Measurements from ENCODE around the gene LARP1.
"Not testable (repeated sequence)": the region's sequence is repeated elsewhere in the genome, so short reads cannot be mapped to it uniquely, and the experiment has no call there.

The LARP1 gene

GRCh38 chr5:154721481-154722058 is 33.6 kb upstream of the LARP1 start:
- TF ChIP-seq Cebpa-rat (IDR thresholded peaks at IDR 0.05), result no peak
- Histone ChIP-seq H3K27me3 (no peaks in the 10 kb centered on the region), H3K9me3 (no peaks in the 10 kb centered on the region), H3K4me1 (no peaks in the 10 kb centered on the region), H3K4me2 (no peak overlapping the region), H3K4me3 (no peak overlapping the region), H3K9ac (no peak overlapping the region), H3K36me3 (no peaks in the 10 kb centered on the region), H4K20me1 (no peaks in the 10 kb centered on the region), H3K27ac (no peak overlapping the region)

GRCh38 chr5:154722097-154722496 is 33.1 kb upstream of the LARP1 start:
- TF ChIP-seq Cebpa-rat (IDR thresholded peaks at IDR 0.05), result no peak

GRCh38 chr5:154722936-154723335 is 32.2 kb upstream of the LARP1 start:
- Histone ChIP-seq H3K9me3 (no peaks in the 10 kb centered on the region), H3K9ac (no peak overlapping the region), H3K36me3 (no peaks in the 10 kb centered on the region), H4K20me1 (no peaks in the 10 kb centered on the region), H3K27me3 (no peaks in the 10 kb centered on the region), H3K4me3 (no peak overlapping the region), H3K4me1 (no peaks in the 10 kb centered on the region), H3K4me2 (no peak overlapping the region), H3K27ac (no peak overlapping the region)
- TF ChIP-seq Cebpa-rat (IDR thresholded peaks at IDR 0.05), result no peak

More at GRCh38 chr5:154722097-154722496, 33.1 kb upstream of the LARP1 start:
- H3K36me3 ChIP-seq, result no peaks in the 10 kb centered on the region
- H3K9me3 ChIP-seq, result no peaks in the 10 kb centered on the region
- H3K9ac ChIP-seq, result no peak overlapping the region
- no peak overlapping the region for H3K4me2 ChIP-seq
- no peak overlapping the region for H3K4me3 ChIP-seq
- no peaks in the 10 kb centered on the region for H3K27me3 ChIP-seq
- no peaks in the 10 kb centered on the region for H3K4me1 ChIP-seq
- H3K27ac ChIP-seq, result no peak overlapping the region
- H4K20me1 ChIP-seq, result no peaks in the 10 kb centered on the region

- H3K36me3 ChIP-seq, result no peaks in the 10 kb centered on the region
- no peak overlapping the region for H3K27ac ChIP-seq
- no peak overlapping the region for H3K4me3 ChIP-seq
- no peaks in the 10 kb centered on the region for H3K27me3 ChIP-seq
- no peaks in the 10 kb centered on the region for H3K9me3 ChIP-seq
- no peak for TF ChIP-seq Cebpa-rat (IDR thresholded peaks at IDR 0.05)
- H3K4me2 ChIP-seq, result no peak overlapping the region
- no peaks in the 10 kb centered on the region for H3K4me1 ChIP-seq
- H4K20me1 ChIP-seq, result no peaks in the 10 kb centered on the region
- no peak overlapping the region for H3K9ac ChIP-seq
These were observed 31.3 kb upstream of the LARP1 start for GRCh38 chr5:154723740-154724505.

- Histone ChIP-seq H4K20me1 (no peaks in the 10 kb centered on the region), H3K27me3 (no peaks in the 10 kb centered on the region), H3K27ac (no peak overlapping the region), H3K36me3 (no peaks in the 10 kb centered on the region), H3K9me3 (no peaks in the 10 kb centered on the region), H3K4me2 (no peak overlapping the region), H3K9ac (no peak overlapping the region), H3K4me3 (no peak overlapping the region), H3K4me1 (no peaks in the 10 kb centered on the region)
- no peak for TF ChIP-seq Cebpa-rat (IDR thresholded peaks at IDR 0.05)
These were observed 27.8 kb upstream of the LARP1 start for GRCh38 chr5:154727361-154727760.

GRCh38 chr5:154728939-154729588 is 26.1 kb upstream of the LARP1 start:
- no peak for TF ChIP-seq Cebpa-rat (IDR thresholded peaks at IDR 0.05)
- Histone ChIP-seq H3K4me1 (no peaks in the 10 kb centered on the region), H3K9me3 (no peaks in the 10 kb centered on the region), H3K27me3 (no peaks in the 10 kb centered on the region), H3K4me3 (no peak overlapping the region), H3K27ac (no peak overlapping the region), H3K4me2 (no peak overlapping the region), H3K36me3 (no peaks in the 10 kb centered on the region), H3K9ac (no peak overlapping the region), H4K20me1 (no peaks in the 10 kb centered on the region)

- TF ChIP-seq Cebpa-rat (IDR thresholded peaks at IDR 0.05), result no peak
- Histone ChIP-seq H3K27me3 (no peaks in the 10 kb centered on the region), H3K4me1 (no peaks in the 10 kb centered on the region), H3K9me3 (no peaks in the 10 kb centered on the region), H3K4me2 (no peak overlapping the region), H3K9ac (no peak overlapping the region), H3K36me3 (no peaks in the 10 kb centered on the region), H3K4me3 (no peak overlapping the region), H4K20me1 (no peaks in the 10 kb centered on the region), H3K27ac (no peak overlapping the region)
These were observed 25.6 kb upstream of the LARP1 start for GRCh38 chr5:154729613-154730012.

- H3K4me3 ChIP-seq, H3K4me1 ChIP-seq, H3K27me3 ChIP-seq, H4K20me1 ChIP-seq, H3K9me3 ChIP-seq, H3K27ac ChIP-seq, H3K9ac ChIP-seq, H3K36me3 ChIP-seq, H3K4me2 ChIP-seq: not testable (repeated sequence)
These were observed 24.4 kb upstream of the LARP1 start for GRCh38 chr5:154730761-154731160.

- Histone ChIP-seq H3K4me2 (no peak overlapping the region), H3K9ac (no peak overlapping the region), H3K4me3 (no peak overlapping the region), H3K4me1 (no peaks in the 10 kb centered on the region), H4K20me1 (no peaks in the 10 kb centered on the region), H3K36me3 (no peaks in the 10 kb centered on the region), H3K27ac (no peak overlapping the region), H3K27me3 (no peaks in the 10 kb centered on the region), H3K9me3 (no peaks in the 10 kb centered on the region)
- no peak for TF ChIP-seq Cebpa-rat (IDR thresholded peaks at IDR 0.05)
These were observed 23.0 kb upstream of the LARP1 start for GRCh38 chr5:154732212-154732611.

Data from BLaER1 (cell line).